PC-3 (cell line): ENCODE data around the gene MOGAT3. TPM values are rescaled to one million over a fixed set of nuclear protein-coding genes. Genes with fewer than 3 reads are reported as not detected.

ENCODE experiments used
- ATAC-seq: fragments of 200-7000 bp; cut with Tn5 transposase; 2 replicates; pipeline ENCODE4 v1.9.1; 2020; ENCODE audit warnings: mild to moderate bottlenecking, moderate library complexity
- BruUV-seq: library from RNA; stranded (reverse); fragments of 400-500 nt; replicated peaks from 2 replicates; lab custom pipeline; 2021; lab: Mats Ljungman, UMichigan
- CTCF ChIA-PET: fragments of 300-600 bp; sonication (Branson Sonifier 250); formaldehyde crosslinking; loops from one replicate; lab custom pipeline; 2022; ENCODE audit warnings: antibody characterized with exemption; lab: Charles Lee
- POLR2A ChIA-PET: fragments of 300-600 bp; sonication (Branson Sonifier 250); formaldehyde crosslinking; loops from one replicate; lab custom pipeline; 2022; ENCODE audit warnings: antibody characterized with exemption; ENCODE audit not compliant: unreplicated experiment; lab: Charles Lee
- DNase-seq: peaks from one replicate; pipeline ENCODE4 v3.0.0-alpha.2; 2015
- H2AFZ ChIP-seq: fragments of 300-600 bp; sonication (generic); 2 replicates; pipeline ENCODE4 v1.6.0; 2016; ENCODE audit warnings: antibody characterized with exemption, low read length
- H3F3A ChIP-seq: fragments of 300-600 bp; sonication (generic); one replicate; pipeline ENCODE4 v1.6.0; 2017; ENCODE audit warnings: antibody characterized with exemption, low read length, control low read depth, mild to moderate bottlenecking; ENCODE audit not compliant: unreplicated experiment
- H3K27ac ChIP-seq: fragments of 300-600 bp; sonication (generic); 2 replicates; pipeline ENCODE4 v1.5.1; 2016; ENCODE audit warnings: mild to moderate bottlenecking, low read length
- H3K27me3 ChIP-seq: fragments of 300-600 bp; sonication (generic); 2 replicates; pipeline ENCODE4 v1.6.1; 2016; ENCODE audit warnings: low read length, mixed read lengths
- H3K36me3 ChIP-seq: fragments of 300-600 bp; sonication (generic); 2 replicates; pipeline ENCODE4 v1.6.1; 2016; ENCODE audit warnings: low read depth, mixed run types, low read length, mixed read lengths
- H3K4me1 ChIP-seq: fragments of 300-600 bp; sonication (generic); 2 replicates; pipeline ENCODE4 v1.5.1; 2016; ENCODE audit warnings: low read length; ENCODE audit not compliant: insufficient read depth
- H3K4me2 ChIP-seq: fragments of 300-600 bp; sonication (generic); 2 replicates; pipeline ENCODE4 v1.6.0; 2016; ENCODE audit warnings: low read length
- H3K4me3 ChIP-seq: fragments of 300-600 bp; sonication (generic); 2 replicates; pipeline ENCODE4 v1.5.1; 2016; ENCODE audit warnings: mild to moderate bottlenecking, low read length, mixed read lengths
- H3K79me2 ChIP-seq: fragments of 300-600 bp; sonication (generic); 2 replicates; pipeline ENCODE4 v1.6.1; 2017; ENCODE audit warnings: low read length, mixed read lengths
- H3K9ac ChIP-seq: fragments of 300-600 bp; sonication (generic); 2 replicates; pipeline ENCODE4 v1.6.0; 2016; ENCODE audit warnings: mild to moderate bottlenecking, low read length
- H3K9me2 ChIP-seq: fragments of 300-600 bp; sonication (generic); replicated peaks from 2 replicates; pipeline ENCODE4 v1.6.1; 2016; ENCODE audit warnings: mixed run types, low read length, mixed read lengths
- H3K9me3 ChIP-seq: fragments of 300-600 bp; sonication (generic); 2 replicates; pipeline ENCODE4 v1.6.1; 2016; ENCODE audit warnings: low read length, mixed read lengths
- H4K20me1 ChIP-seq: fragments of 300-600 bp; sonication (generic); 2 replicates; pipeline ENCODE4 v1.6.1; 2016; ENCODE audit warnings: low read length, mixed read lengths
- CTCF ChIP-seq: fragments of 300-600 bp; sonication (generic); conservative IDR thresholded peaks from 2 replicates; pipeline ENCODE4 v1.5.1; 2017; ENCODE audit warnings: antibody characterized with exemption, low read depth, mild to moderate bottlenecking, low read length
- EZH2 ChIP-seq: fragments of 300-600 bp; sonication (generic); IDR thresholded peaks from one replicate; pipeline ENCODE4 v1.6.1; 2017; ENCODE audit warnings: antibody characterized with exemption, mild to moderate bottlenecking, low read length; ENCODE audit not compliant: unreplicated experiment
- EZH2phosphoT487 ChIP-seq: fragments of 300-600 bp; sonication (generic); IDR thresholded peaks from 2 replicates; pipeline ENCODE4 v1.6.1; 2018; ENCODE audit warnings: mild to moderate bottlenecking, antibody characterized with exemption, low read length, borderline replicate concordance
- intact Hi-C: fragments of 100-400 bp; cut with micrococcal nuclease; formaldehyde crosslinking; loops from 2 replicates; pipeline ENCODE4 v1.9.0; 2023
- total RNA-seq: library from RNA; depleted of rRNA; stranded (reverse); fragments of >200 nt; gene quantifications from 2 replicates; pipeline ENCODE4 v1.2.3, GENCODE V29; 2014

The MOGAT3 gene
- total RNA-seq, 1 experiment from 2014 or later, result not detected

DNA sequence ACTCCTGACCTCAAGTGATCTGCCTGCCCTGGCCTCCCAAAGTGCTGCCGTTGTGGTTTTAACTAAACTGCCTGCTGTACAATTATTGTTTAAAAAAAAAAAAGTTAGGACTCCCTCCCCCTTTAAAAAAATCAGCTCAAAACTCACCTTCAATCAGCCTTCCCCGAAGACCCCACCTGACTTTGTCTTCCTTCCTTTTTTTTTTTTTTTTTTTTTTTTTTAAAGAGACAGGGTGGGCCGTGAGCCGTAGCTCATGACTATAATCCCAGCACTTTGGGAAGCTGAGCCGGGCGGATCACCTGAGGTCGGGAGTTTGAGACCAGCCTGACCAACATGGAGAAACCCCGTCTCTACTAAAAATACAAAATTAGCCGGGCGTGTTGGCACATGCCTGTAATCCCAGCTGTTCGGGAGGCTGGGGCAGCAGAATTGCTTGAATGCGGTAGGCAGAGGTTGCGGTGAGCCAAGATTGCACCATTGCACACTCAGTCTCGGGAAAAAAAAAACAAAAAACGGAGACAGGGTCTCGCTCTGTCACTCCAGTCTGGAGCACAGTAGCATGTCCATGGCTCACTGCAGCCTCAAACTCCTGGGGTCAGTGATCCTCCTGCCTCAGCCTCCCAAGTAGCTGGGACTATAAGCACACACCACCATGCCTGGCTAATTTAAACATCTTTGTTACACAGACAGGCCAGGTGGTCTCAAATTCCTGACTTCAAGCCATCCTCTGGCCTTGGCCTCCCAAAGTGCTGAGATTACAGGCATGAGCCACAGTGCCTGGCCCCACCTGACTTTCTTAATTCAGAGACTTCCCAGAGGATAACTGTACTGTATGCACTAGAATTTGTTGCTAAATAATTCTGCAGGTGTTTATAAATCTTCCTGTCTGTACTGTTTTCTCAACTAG is 40.9 kb upstream of the MOGAT3 start:
- no peaks in the 10 kb centered on the region for H3K27me3 ChIP-seq
- no peak overlapping the region for H3K4me3 ChIP-seq
- intact Hi-C loops, result no loop called here
- H3K4me1 ChIP-seq, result peaks cover 13% of the 10 kb centered on the region
- H3K79me2 ChIP-seq, result peaks cover 24% of the 10 kb centered on the region
- H3K27ac ChIP-seq, result no peak overlapping the region
- ChIA-PET POLR2A (interaction anchor here (0.6 kb wide), 1 partner anchor 24 kb away, joined by 25 read pairs; the partner anchor contains the start of gene ZNHIT1), CTCF (no interaction called here)
- TF ChIP-seq CTCF (no peak), EZH2 (no peak), EZH2phosphoT487 (no peak)
- H4K20me1 ChIP-seq, result no peaks in the 10 kb centered on the region
- no peaks in the 10 kb centered on the region for H3K36me3 ChIP-seq
- H3K4me2 ChIP-seq, result no peak overlapping the region
- H3K9me3 ChIP-seq, result no peaks in the 10 kb centered on the region
- BruUV-seq, result no TSS peak
- H3F3A ChIP-seq, result no peaks in the 10 kb centered on the region
- no peak overlapping the region for H2AFZ ChIP-seq
- H3K9me2 ChIP-seq, result no peaks in the 10 kb centered on the region
- no peak overlapping the region for H3K9ac ChIP-seq
- no peak for DNase-seq
- no peak for ATAC-seq

GRCh38 chr7:101241015-101241363 is 40.2 kb upstream of the MOGAT3 start:
- TF ChIP-seq CTCF (no peak), EZH2 (no peak)
- H3K9ac ChIP-seq, result no peak overlapping the region
- H3K27ac ChIP-seq, result no peak overlapping the region
- H3K79me2 ChIP-seq, result peaks cover 21% of the 10 kb centered on the region
- BruUV-seq, result no TSS peak
- peaks cover 13% of the 10 kb centered on the region for H3K4me1 ChIP-seq
- DNase-seq (no peak), ATAC-seq (no peak)
- no peak overlapping the region for H3K4me2 ChIP-seq
- no peaks in the 10 kb centered on the region for H3K36me3 ChIP-seq
- no peak overlapping the region for H2AFZ ChIP-seq
- CTCF ChIA-PET, result no interaction called here
- H3F3A ChIP-seq, result no peaks in the 10 kb centered on the region
- no peaks in the 10 kb centered on the region for H3K9me3 ChIP-seq
- POLR2A ChIA-PET, result interaction anchor here (0.6 kb wide), 1 partner anchor 23 kb away, joined by 25 read pairs; the partner anchor contains the start of gene ZNHIT1
- intact Hi-C loops, result no loop called here
- no peak overlapping the region for H3K4me3 ChIP-seq
- no peaks in the 10 kb centered on the region for H4K20me1 ChIP-seq
- H3K9me2 ChIP-seq, result no peaks in the 10 kb centered on the region
- H3K27me3 ChIP-seq, result no peaks in the 10 kb centered on the region
